GM19025 (cell line): ENCODE data around the gene SCP2D1.

ENCODE experiments used
- ATAC-seq: cut with Tn5 transposase; IDR thresholded peaks from one replicate; pipeline ENCODE4 v1.9.1; 2021; ENCODE audit warnings: mild to moderate bottlenecking, low read depth, moderate library complexity; ENCODE audit not compliant: unreplicated experiment

The SCP2D1 gene

DNA sequence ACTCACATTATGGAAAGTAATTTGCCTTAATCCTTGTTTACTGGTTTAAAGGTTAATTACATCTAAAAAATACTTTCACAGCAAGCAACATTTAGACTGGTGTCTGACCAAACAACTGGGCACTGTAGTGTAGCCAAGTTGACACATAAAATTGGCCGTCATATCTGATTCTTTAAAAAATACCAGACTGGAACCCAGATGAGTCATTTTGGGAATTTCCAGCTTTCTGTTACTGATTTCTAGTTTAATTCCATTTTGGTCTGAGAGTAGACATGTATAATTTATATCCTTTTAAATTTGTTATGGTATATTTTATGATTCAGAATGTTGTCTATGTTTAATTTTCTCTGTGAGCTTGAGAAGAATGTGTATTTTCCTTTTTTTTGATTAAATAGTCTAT lies 44.1 kb downstream of the SCP2D1 start:
- ATAC-seq: no peak

DNA sequence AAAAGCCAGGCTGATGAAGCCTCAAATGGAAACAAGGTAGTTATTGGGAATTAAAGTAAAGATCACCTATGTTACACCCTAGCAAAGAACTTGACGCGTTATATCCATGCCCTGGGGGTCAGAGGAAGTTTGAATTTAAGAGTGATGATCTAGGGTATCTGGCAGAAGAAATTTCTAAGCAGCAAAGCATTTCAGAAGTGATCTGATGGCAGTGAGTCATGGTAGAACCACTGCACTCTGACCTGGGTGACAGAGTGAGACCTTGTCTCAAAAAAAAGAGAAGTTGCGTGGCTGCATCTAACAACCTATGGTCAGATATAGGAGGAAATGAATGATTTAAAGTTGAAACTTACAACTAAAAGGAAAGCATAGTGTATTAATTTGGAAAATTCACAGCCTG lies 45.2 kb downstream of the SCP2D1 start:
- no peak for ATAC-seq
